GM12801 (cell line): ENCODE data around the gene SFXN5.

Experiments used
- TF ChIP-seq, protein P1 (sequence below): IDR thresholded peaks from one replicate; pipeline ENCODE4 v1.5.1; 2011; ENCODE audit warnings: control low read depth; ENCODE audit not compliant: insufficient read length; ENCODE audit errors: extremely low read depth

Gene SFXN5

GRCh38 chr2:72989770-72990556 is 81.5 kb downstream of the SFXN5 start:
- TF ChIP-seq, protein P1, sequence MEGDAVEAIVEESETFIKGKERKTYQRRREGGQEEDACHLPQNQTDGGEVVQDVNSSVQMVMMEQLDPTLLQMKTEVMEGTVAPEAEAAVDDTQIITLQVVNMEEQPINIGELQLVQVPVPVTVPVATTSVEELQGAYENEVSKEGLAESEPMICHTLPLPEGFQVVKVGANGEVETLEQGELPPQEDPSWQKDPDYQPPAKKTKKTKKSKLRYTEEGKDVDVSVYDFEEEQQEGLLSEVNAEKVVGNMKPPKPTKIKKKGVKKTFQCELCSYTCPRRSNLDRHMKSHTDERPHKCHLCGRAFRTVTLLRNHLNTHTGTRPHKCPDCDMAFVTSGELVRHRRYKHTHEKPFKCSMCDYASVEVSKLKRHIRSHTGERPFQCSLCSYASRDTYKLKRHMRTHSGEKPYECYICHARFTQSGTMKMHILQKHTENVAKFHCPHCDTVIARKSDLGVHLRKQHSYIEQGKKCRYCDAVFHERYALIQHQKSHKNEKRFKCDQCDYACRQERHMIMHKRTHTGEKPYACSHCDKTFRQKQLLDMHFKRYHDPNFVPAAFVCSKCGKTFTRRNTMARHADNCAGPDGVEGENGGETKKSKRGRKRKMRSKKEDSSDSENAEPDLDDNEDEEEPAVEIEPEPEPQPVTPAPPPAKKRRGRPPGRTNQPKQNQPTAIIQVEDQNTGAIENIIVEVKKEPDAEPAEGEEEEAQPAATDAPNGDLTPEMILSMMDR = no peak

DNA sequence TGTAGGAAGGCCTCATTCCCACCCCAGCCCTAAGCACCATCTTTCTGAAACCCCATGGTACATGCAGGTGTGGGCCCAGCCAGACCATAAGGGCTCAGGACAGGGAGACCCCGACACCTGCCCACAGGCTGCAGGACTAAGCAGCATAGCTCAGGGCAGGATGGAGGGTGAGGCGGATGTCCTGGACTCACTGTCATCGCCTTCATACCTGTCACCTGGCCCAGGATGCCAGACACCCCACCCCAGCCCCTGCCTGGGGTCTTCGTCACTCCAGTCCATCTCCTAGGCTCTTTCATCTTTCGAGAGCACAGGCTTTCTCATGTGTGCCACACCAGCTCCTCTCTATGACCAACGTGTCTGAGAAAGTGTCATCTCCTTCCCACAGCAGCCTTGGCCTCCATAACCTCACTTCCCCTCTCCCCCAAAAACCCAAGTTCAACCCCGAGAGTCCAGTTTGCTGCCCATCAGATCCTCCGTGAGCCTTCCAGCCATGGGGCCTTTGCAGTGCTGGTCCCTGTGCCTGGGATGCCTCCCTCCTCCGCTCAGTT is 82.7 kb downstream of the SFXN5 start:
- TF ChIP-seq, protein P1 = no peak

- TF ChIP-seq, protein P1 = no peak
Measured at GRCh38 chr2:72988041-72988440, 83.5 kb downstream of the SFXN5 start.

DNA sequence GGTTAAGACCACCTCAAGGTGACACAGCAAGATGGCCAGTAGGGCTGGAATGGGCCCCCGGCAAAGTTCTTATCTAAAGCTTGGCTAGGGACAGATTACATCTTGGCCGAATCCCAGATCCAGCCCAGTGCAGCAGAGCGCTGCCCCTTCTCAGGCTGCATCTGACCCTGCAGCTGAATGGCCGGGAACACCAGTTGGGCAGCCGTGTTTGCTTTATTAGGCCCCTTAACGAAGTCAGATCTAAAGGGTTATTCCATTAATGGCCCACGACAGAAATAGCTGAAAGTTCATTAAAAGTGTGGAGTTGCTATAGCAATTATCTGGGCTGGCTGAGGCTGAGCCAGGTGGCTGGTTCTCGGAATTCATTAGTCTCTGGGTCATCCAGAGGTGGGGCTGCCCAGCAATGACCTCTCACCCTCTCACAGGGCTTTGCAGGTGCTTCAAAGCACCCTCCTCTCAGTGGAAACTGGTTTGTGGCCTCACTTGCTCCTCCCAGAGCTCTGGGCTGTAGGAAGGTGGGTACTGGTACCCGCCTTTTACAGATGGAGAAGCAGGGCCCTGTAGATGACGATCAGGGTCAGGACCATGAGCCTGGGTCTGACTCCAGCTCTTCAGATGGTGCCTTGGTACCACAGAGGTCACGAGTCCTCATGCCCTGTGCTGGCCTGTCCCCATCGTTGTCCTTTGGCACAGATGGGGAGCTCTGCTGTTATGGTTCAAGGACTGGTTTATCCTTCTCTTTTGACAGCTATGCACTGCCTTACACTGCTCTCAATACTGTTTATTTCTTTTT is 85.4 kb downstream of the SFXN5 start:
- TF ChIP-seq, protein P1 = no peak

- TF ChIP-seq, protein P1 = no peak
Measured at GRCh38 chr2:72985136-72985535, 86.4 kb downstream of the SFXN5 start.

DNA sequence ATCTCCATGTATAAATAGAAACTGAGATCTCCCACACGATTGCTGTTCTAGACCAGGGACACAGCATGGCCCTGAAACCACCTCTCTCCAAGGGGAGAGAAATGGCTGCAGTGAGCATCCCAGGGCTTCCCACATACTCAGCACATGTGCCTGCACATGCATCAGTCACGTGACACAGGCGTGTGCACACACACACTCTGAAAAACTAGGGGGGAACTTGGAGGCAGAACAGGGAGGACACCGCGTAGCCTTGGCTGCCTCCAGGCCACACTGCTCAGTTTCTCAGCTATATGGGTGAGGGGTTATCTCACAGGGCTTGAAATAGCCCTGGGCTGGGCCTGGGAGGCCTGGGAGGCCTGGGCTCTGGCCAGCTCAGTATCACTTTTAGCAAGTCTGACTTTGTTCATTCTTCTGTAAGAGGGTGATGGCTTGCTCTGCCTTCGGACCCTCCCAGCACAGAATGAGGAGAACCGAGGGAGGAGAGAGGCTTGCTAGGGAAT is 87.3 kb downstream of the SFXN5 start:
- TF ChIP-seq, protein P1 = no peak

DNA sequence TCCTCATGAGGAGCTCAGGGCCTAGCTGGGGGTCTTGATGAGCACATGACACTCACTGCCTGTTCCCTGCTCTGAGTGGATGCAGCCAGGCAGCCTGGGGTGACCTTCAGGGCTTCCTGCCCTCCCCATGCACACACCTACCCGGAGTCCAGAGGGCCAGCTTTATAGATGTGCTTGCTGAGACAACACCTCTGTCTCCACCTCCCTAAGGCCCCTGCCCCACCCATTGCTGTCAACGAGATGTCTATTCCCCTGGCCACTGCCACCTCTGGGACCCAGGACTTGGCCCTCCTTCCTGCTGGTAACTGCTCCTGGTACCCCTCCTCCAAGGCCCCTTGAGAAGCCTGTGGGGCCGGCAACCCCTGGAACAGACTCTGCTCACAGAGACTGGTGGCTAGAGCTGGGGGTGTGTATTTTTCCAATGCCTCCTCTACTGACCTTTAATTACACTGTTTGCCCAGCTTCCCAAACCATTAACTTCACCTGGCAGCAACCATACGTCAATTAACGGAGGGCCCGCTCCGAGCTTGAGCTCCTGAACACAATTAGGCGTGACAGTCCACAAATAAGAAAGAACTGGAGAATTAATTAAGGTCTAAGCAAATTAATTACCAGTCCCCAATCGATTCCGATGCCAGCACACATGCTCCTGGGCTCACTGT is 87.9 kb downstream of the SFXN5 start:
- TF ChIP-seq, protein P1 = no peak
